Cardiac fibroblast (primary cell): ENCODE measurements around the gene ENAH.
A peak's percentile ranks its signal among the peaks of the same experiment; 100 is the strongest.
"Not testable (repeated sequence)": the region's sequence is repeated elsewhere in the genome, so short reads cannot be mapped to it uniquely, and the experiment has no call there.

Experiments used
- DNase-seq, 2 donors: peaks; one replicate each; pipeline versions ENCODE4 v3.0.0 to v3.0.0-alpha.2; 2010; ENCODE audit warnings: low read depth in 2 of 2
- H3K4me3 ChIP-seq, 2 donors: replicated peaks in 1 of 2; 1 replicate in 1 of 2; 2 replicates in 1 of 2; pipeline ENCODE4 v1.5.1; 2011; ENCODE audit warnings: low read depth in 2 of 2, low read length in 2 of 2, mild to moderate bottlenecking in 2 of 2, moderate library complexity in 1 of 2
- TF ChIP-seq, protein P1 (sequence below): IDR thresholded peaks from one replicate; pipeline ENCODE4 v1.5.1; 2011; ENCODE audit warnings: low read depth, mild to moderate bottlenecking, low read length, inconsistent platforms

The ENAH gene

DNA sequence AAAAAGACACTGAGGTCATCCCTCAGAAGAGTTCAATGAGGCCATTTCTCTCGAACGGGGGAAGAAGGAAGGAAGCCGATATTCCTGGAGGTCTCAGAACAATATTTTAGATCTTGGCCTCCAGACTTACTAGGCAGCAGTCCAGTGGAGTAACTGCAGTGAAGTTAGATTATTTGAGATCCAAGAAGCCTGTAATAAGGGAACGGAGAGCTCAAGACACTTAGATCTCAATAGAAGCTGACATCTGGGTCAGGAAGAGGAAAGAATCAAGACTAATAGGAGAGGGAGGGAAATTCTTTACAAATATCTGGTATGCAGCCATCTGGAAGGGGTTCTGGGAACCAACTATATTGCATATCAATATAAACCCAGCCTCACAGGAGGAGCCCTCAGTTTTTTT is 13.6 kb upstream of the ENAH start:
- H3K4me3 ChIP-seq = no peak overlapping the region
- TF ChIP-seq, protein P1, sequence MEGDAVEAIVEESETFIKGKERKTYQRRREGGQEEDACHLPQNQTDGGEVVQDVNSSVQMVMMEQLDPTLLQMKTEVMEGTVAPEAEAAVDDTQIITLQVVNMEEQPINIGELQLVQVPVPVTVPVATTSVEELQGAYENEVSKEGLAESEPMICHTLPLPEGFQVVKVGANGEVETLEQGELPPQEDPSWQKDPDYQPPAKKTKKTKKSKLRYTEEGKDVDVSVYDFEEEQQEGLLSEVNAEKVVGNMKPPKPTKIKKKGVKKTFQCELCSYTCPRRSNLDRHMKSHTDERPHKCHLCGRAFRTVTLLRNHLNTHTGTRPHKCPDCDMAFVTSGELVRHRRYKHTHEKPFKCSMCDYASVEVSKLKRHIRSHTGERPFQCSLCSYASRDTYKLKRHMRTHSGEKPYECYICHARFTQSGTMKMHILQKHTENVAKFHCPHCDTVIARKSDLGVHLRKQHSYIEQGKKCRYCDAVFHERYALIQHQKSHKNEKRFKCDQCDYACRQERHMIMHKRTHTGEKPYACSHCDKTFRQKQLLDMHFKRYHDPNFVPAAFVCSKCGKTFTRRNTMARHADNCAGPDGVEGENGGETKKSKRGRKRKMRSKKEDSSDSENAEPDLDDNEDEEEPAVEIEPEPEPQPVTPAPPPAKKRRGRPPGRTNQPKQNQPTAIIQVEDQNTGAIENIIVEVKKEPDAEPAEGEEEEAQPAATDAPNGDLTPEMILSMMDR = no peak
- no peak for DNase-seq

DNA sequence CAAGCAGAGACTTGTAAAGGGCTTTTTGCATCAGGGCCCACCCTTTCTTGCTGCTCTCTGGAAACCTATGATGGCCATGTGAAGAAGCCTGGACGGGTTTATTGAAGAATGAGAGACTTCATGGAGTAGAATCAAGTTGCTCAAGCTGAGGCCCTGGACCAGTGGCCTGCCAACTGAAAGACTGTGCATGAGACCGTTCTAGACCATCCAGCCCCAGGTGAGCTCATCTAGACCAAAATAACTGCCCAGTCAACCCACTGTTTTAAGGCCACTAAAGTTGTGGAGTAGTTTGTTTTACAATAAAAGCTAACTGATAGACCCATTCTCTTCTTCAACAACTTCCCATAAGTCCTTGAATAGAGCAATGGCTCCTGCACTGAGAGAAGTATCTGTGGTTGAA is 11.8 kb upstream of the ENAH start:
- DNase-seq = no peak
- no peak overlapping the region for H3K4me3 ChIP-seq
- TF ChIP-seq, protein P1 = no peak

DNA sequence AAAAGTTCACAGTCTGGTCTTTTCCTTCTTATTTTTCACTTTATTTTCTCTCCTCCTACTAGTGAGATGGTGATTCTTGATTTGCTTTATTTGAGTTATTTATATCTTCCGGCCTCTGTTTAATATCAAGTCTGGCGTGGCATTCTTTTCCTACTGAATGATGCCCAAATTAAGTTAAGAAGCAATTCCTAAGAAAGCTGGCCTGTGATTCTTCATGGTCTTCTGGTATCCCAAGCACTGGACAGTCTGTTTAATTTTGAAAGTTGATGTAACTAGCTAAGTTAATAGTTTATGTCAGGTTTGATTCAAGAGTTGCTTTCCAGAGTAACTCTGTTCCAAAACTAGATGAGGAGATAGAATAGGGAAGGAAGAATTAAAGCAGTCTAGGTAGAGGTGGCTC is 9.2 kb upstream of the ENAH start:
- no peak overlapping the region for H3K4me3 ChIP-seq
- TF ChIP-seq, protein P1 = no peak
- DNase-seq = no peak

DNA sequence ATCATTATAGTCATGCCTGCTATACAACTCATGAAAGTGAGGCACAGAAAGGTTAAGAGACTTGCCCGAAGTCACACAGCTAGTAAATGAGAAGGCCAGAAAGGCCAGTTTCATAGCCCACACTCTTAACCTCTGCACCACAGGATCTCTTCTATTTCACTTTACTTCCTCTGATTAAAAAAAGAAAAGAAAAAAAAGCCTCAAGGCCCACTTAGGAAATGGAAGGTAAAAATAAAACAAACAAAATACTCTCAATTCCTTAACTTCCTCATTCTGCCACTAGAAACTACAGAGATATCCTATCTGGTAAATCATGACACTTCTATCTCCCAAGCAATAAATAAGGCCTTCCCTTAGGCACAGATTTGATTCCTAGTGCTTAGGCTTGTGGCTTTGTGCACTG is 7.6 kb upstream of the ENAH start:
- H3K4me3 ChIP-seq = no peak overlapping the region
- TF ChIP-seq, protein P1 = no peak
- no peak for DNase-seq

DNA sequence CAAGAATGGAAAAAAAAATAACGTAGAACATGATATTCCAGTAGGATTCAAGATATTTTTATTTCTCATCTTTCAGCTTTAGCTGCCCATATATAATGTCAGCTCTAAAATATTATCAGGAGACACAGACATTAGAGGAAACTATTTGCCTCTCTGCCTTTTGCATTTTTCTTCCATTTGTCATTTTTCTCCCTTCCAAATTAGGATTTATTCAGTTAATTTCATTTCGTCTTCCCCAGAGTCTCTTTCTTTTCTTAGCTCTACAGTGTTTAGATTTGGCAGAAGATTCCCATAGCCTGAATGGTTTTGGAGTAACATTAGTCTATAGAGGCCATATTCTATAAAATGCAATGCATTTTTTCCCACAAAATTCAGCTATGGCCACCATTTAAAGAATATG is 5.1 kb upstream of the ENAH start:
- TF ChIP-seq, protein P1 = no peak
- no peak overlapping the region for H3K4me3 ChIP-seq
- peak in 1 of 2 donors; percentile 57 for DNase-seq

DNA sequence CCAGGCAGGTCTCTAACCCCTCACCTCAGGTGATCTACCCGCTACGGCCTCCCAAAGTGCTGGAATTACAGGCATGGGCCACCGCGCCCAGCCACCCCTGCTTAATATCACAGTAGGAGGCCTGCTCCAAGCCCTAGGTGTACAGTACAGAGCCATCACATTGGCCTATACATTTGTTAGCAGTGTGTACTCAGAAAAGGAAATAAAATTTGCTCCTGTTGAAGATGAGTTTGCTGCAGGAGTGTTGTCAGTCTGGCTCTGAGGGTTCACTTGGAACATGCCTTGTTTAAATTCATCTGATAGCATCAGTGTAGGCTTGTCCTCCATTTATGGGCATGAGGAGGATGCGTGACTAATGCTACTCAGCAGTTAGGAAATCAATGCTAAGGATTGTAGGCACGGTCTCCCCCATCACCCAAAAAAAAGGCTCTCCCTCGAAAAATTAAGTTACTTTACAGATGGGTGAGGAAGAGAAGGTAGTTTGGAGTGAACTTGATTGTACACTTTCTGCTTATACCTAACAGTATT is 4.6 kb upstream of the ENAH start:
- DNase-seq = peak; percentile 71 to 91
- H3K4me3 ChIP-seq = peak overlapping the region in 1 of 2 donors; percentile 3
- TF ChIP-seq, protein P1 = no peak

DNA sequence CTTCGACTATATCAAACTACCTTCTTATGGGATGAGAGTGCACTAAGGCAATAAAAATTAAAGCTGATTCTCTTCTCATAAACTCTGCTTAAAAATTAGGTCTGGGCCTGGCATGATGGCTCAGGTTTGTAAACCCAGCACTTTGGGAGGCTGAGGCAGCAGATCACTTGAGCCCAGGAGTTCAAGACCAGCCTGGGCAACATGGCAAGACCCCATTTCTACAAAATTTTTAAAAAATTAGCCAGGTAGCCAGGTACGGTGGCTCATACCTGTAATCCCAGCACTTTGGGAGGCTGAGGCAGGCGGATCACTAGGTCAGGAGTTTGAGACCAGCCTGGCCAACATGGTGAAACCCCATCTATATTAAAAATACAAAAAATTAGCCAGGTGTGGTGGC is 3.3 kb upstream of the ENAH start:
- DNase-seq, H3K4me3 ChIP-seq: not testable (repeated sequence)
